HUES64 (cell line): Measurements from ENCODE around the gene ALG1.
"Not testable (repeated sequence)": the region's sequence is repeated elsewhere in the genome, so short reads cannot be mapped to it uniquely, and the experiment has no call there.

ENCODE experiments used
- H3K27ac ChIP-seq: 2 replicates; pipeline ENCODE4 v1.7.0; 2013; ENCODE audit warnings: low read depth, low read length, inconsistent platforms
- H3K27me3 ChIP-seq: 2 replicates; pipeline ENCODE4 v1.6.1; 2013; ENCODE audit warnings: mild to moderate bottlenecking, low read length; ENCODE audit not compliant: insufficient read depth
- H3K36me3 ChIP-seq: 2 replicates; pipeline ENCODE4 v1.6.1; 2013; ENCODE audit warnings: mild to moderate bottlenecking, low read length; ENCODE audit not compliant: insufficient read depth
- H3K4me1 ChIP-seq: 2 replicates; pipeline ENCODE4 v1.6.1; 2013; ENCODE audit warnings: mild to moderate bottlenecking, low read length, moderate library complexity; ENCODE audit not compliant: insufficient read depth
- H3K4me3 ChIP-seq: 2 replicates; pipeline ENCODE4 v1.5.1; 2013; ENCODE audit warnings: mild to moderate bottlenecking, low read length, moderate library complexity
- H3K9ac ChIP-seq: 2 replicates; pipeline ENCODE4 v1.6.1; 2013; ENCODE audit warnings: mild to moderate bottlenecking, low read depth, low read length
- H3K9me3 ChIP-seq: 2 replicates; pipeline ENCODE4 v1.6.1; 2013; ENCODE audit warnings: low read depth, low read length; ENCODE audit not compliant: insufficient read depth
- WGBS: fragments of 150-250, 120-280 bp; methylation state at CpG from one replicate; pipeline ENCODE4 v1.1.7; 2013; ENCODE audit warnings: missing lambda C conversion rate; 5-methylcytosine and 5-hydroxymethylcytosine counted together

Gene ALG1

GRCh38 chr16:5077304-5077703 lies 5.7 kb downstream of the ALG1 start:
- Histone ChIP-seq H3K4me1 (no peaks in the 10 kb centered on the region), H3K9me3 (no peaks in the 10 kb centered on the region), H3K9ac (no peak overlapping the region), H3K27me3 (no peaks in the 10 kb centered on the region), H3K4me3 (no peak overlapping the region), H3K27ac (no peak overlapping the region), H3K36me3 (peaks cover 42% of the 10 kb centered on the region)
- WGBS = 95% methylated on average over 13 of the region's 13 CpGs

GRCh38 chr16:5078626-5079025 lies 7.0 kb downstream of the ALG1 start:
- H3K27me3 ChIP-seq = no peaks in the 10 kb centered on the region
- H3K4me1 ChIP-seq = no peaks in the 10 kb centered on the region
- no peak overlapping the region for H3K4me3 ChIP-seq
- WGBS = 91% methylated on average over 17 of the region's 17 CpGs
- no peaks in the 10 kb centered on the region for H3K9me3 ChIP-seq
- peaks cover 44% of the 10 kb centered on the region for H3K36me3 ChIP-seq
- H3K27ac ChIP-seq = no peak overlapping the region
- H3K9ac ChIP-seq = no peak overlapping the region

- H3K27me3 ChIP-seq, H3K4me1 ChIP-seq, H3K9ac ChIP-seq, H3K4me3 ChIP-seq, H3K9me3 ChIP-seq, H3K27ac ChIP-seq: not testable (repeated sequence)
- 95% methylated on average over 12 of the region's 12 CpGs for WGBS
- peaks cover 39% of the 10 kb centered on the region for H3K36me3 ChIP-seq
These were observed 8.8 kb downstream of the ALG1 start for GRCh38 chr16:5080461-5080860.

GRCh38 chr16:5080996-5081395 lies 9.4 kb downstream of the ALG1 start:
- not testable (repeated sequence) for H3K4me1 ChIP-seq, H3K27me3 ChIP-seq, H3K9ac ChIP-seq, H3K9me3 ChIP-seq, H3K27ac ChIP-seq, H3K4me3 ChIP-seq
- H3K36me3 ChIP-seq = peaks cover 38% of the 10 kb centered on the region
- WGBS = 91% methylated on average over 6 of the region's 9 CpGs

- not testable (repeated sequence) for H3K27me3 ChIP-seq, H3K27ac ChIP-seq, H3K9me3 ChIP-seq, H3K4me1 ChIP-seq, H3K4me3 ChIP-seq, H3K9ac ChIP-seq
- H3K36me3 ChIP-seq = peaks cover 37% of the 10 kb centered on the region
- 93% methylated on average over 9 of the region's 9 CpGs for WGBS
These were observed 12.0 kb downstream of the ALG1 start for GRCh38 chr16:5083646-5084045.

- 77% methylated on average over 10 of the region's 11 CpGs for WGBS
- peaks cover 38% of the 10 kb centered on the region for H3K36me3 ChIP-seq
- H3K27me3 ChIP-seq, H3K9ac ChIP-seq, H3K4me1 ChIP-seq, H3K27ac ChIP-seq, H3K4me3 ChIP-seq, H3K9me3 ChIP-seq: not testable (repeated sequence)
These were observed 12.6 kb downstream of the ALG1 start for GRCh38 chr16:5084099-5084731.

- H3K9ac ChIP-seq, H3K27me3 ChIP-seq, H3K27ac ChIP-seq, H3K9me3 ChIP-seq, H3K4me3 ChIP-seq, H3K4me1 ChIP-seq: not testable (repeated sequence)
- 55% methylated on average over 10 of the region's 10 CpGs for WGBS
- H3K36me3 ChIP-seq = peaks cover 38% of the 10 kb centered on the region
These were observed 13.2 kb downstream of the ALG1 start for GRCh38 chr16:5084802-5085201.

GRCh38 chr16:5085716-5086115 lies 14.1 kb downstream of the ALG1 start:
- not testable (repeated sequence) for H3K27me3 ChIP-seq, H3K27ac ChIP-seq, H3K9me3 ChIP-seq, H3K4me3 ChIP-seq, H3K9ac ChIP-seq, H3K4me1 ChIP-seq
- WGBS = 94% methylated on average over 11 of the region's 11 CpGs
- peaks cover 42% of the 10 kb centered on the region for H3K36me3 ChIP-seq

- not testable (repeated sequence) for H3K27ac ChIP-seq, H3K4me1 ChIP-seq, H3K9me3 ChIP-seq, H3K27me3 ChIP-seq, H3K9ac ChIP-seq, H3K4me3 ChIP-seq
- peaks cover 39% of the 10 kb centered on the region for H3K36me3 ChIP-seq
- WGBS = 95% methylated on average over 18 of the region's 18 CpGs
These were observed 16.6 kb downstream of the ALG1 start for GRCh38 chr16:5088086-5088790.

- not testable (repeated sequence) for H3K9ac ChIP-seq, H3K4me3 ChIP-seq, H3K9me3 ChIP-seq, H3K27me3 ChIP-seq, H3K27ac ChIP-seq, H3K4me1 ChIP-seq
- WGBS = 93% methylated on average over 17 of the region's 17 CpGs
- H3K36me3 ChIP-seq = peaks cover 35% of the 10 kb centered on the region
These were observed 17.3 kb downstream of the ALG1 start for GRCh38 chr16:5088936-5089335.

GRCh38 chr16:5089911-5090555 lies 18.4 kb downstream of the ALG1 start:
- H3K36me3 ChIP-seq = peaks cover 32% of the 10 kb centered on the region
- 94% methylated on average over 26 of the region's 26 CpGs for WGBS
- not testable (repeated sequence) for H3K4me1 ChIP-seq, H3K4me3 ChIP-seq, H3K27me3 ChIP-seq, H3K9me3 ChIP-seq, H3K27ac ChIP-seq, H3K9ac ChIP-seq
